NT2/D1 (cell line): ENCODE measurements around the gene AMBRA1.

ENCODE experiments used
- SUZ12 ChIP-seq: IDR thresholded peaks from 2 replicates; pipeline ENCODE4 v1.6.1; 2011; ENCODE audit not compliant: insufficient read length, insufficient read depth; ENCODE audit errors: extremely low read depth
- YY1 ChIP-seq: IDR thresholded peaks from 2 replicates; pipeline ENCODE4 v1.6.1; 2011; ENCODE audit not compliant: insufficient read length, insufficient read depth
- ZNF274 ChIP-seq: IDR thresholded peaks from 2 replicates; pipeline ENCODE4 v1.6.1; 2011; ENCODE audit warnings: mild to moderate bottlenecking, low read depth, low read length

GRCh38 chr11:46452918-46453517, 140.8 kb downstream of the AMBRA1 start:
- TF ChIP-seq YY1 (no peak), ZNF274 (no peak), SUZ12 (no peak)
